HG02610 (cell line): ENCODE measurements around the gene OR2D2.
A peak's percentile ranks its signal among the peaks of the same experiment; 100 is the strongest.
"Not testable (repeated sequence)": the region's sequence is repeated elsewhere in the genome, so short reads cannot be mapped to it uniquely, and the experiment has no call there.

Experiments
- ATAC-seq: cut with Tn5 transposase; IDR thresholded peaks from one replicate; pipeline ENCODE4 v1.9.1; 2021; ENCODE audit warnings: mild to moderate bottlenecking, moderate library complexity; ENCODE audit not compliant: unreplicated experiment

OR2D2 gene, protein sequence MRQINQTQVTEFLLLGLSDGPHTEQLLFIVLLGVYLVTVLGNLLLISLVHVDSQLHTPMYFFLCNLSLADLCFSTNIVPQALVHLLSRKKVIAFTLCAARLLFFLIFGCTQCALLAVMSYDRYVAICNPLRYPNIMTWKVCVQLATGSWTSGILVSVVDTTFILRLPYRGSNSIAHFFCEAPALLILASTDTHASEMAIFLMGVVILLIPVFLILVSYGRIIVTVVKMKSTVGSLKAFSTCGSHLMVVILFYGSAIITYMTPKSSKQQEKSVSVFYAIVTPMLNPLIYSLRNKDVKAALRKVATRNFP

DNA sequence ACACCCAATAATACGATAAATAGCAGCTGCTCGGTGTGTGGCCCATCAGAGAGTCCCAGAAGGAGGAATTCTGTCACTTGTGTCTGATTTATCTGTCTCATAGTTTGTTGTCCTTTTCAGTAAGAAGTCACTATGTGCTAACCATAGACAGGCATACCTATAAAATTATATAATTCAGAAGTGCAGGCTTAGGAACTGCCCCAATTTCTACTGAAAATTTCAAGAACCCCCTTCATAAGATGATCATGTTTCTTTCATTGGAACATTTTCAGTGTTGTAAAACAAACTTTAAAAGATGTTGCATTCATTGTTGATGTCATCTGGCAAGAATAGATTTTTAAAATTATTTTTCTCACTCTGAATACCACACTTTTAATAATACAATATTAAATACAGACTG is at the start of gene OR2D2:
Gene OR2D2 (minus strand): TSS at position 101 of the 400 bp plus-strand sequence. CDS start 0 bp downstream, at position 101.
- ATAC-seq: no peak

DNA sequence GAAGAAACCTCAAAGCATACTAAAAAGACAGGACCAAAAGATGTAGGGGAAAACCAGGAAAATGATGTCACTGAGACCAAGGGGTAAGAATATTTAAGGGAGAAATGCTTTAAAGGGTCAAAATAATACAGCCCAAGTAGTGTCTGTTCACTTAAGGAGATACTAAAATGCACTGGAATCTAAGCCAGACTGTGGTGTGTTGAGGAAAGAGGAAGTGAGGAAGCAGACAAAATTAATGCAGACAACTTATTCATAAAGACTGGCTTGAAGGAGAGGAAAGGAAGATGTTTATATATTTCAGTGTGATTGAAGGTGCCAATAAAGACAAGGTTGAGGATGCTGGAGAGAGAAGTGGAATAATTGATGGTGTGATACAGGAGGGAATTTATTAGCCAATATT is 49.7 kb upstream of the OR2D2 start:
- ATAC-seq: no peak

DNA sequence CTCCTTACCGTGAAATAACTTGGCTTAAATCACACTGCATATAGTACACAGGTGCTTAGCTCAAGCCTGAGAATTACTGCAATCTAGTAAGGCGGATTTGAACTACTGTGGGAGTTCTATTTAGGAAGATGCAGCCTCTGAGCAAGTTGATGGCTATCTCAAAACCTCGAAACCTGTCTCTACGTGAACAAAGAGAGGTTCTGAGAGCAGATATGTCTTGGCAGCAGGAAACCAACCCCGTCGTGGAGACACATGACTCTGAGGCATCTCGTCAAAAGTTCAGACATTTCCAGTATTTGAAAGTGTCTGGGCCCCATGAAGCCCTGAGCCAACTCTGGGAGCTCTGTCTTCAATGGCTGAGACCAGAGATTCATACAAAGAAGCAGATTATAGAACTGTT is 39.8 kb upstream of the OR2D2 start:
- ATAC-seq: no peak

DNA sequence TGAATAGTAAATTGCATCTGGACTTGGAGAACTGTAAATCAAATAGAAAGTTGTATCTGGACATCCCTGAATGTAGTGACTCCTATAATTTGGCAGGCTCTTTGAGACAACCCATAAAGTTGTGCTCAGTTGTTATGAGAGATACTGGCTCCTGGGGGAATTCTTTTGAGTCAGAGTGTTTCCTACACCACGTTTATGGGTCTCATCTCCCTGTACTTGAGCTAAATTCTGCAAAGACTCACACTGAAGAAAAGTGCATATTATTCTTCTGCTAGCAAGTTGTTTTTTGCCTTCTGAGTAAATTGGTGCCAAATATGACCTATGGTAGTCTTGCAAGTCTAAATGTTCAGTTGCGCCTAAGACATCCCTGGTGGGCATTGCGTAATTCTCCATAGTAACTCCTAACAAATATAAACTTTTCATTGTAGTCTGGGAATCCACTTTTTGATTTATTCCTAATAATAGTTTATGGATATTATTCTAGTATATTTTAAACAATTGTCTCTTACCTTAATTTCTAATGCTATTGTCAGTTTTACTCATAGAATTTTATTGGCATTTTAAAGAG is 38.9 kb upstream of the OR2D2 start:
- ATAC-seq: no peak

DNA sequence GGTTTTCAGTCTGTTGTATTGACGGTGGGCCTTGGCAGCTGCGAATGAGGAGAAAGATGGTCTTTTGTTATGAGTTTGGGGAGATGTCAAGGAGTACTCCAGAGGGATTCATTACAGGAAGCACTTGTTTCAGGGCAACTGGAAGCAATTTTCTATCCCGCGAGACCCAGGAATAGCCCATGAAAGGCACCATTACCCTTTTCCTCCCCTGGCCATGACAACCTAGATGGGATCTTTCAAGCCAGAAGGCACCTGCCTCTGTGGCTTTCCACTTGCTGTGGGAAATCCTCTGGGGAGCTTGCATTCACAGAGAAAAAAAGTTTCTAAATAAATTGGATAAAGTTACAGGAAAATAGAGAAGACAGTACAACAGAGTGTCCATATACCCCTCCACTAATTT is 36.6 kb upstream of the OR2D2 start:
- no peak for ATAC-seq

DNA sequence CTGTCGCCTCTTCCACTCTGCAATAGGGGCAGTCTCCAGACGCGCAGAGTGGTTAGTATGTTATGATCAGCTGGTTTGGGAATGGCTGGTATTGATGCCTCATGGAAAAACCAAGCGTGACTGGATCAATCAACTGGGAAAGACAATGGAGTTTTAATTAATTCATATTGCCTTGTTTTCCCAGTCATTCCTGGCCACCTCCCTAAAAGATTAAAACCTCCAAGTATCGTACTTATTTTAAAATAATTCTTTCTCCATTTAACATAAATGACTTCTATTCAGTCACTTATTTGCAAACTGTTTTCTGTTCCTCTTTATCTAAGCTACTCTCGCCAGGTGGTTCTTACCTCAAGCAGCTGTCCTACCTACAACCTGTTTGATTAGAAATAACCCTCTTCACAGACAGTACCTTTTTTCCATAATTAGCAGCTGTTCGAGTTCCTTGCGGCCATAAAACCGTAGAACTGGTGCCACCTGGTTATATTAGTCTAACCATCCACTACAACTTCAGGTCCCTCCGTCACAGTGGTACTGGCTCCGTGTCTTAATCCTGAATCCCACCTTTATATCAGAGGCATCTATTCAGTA is 34.8 kb upstream of the OR2D2 start:
- ATAC-seq: peak; percentile 60

DNA sequence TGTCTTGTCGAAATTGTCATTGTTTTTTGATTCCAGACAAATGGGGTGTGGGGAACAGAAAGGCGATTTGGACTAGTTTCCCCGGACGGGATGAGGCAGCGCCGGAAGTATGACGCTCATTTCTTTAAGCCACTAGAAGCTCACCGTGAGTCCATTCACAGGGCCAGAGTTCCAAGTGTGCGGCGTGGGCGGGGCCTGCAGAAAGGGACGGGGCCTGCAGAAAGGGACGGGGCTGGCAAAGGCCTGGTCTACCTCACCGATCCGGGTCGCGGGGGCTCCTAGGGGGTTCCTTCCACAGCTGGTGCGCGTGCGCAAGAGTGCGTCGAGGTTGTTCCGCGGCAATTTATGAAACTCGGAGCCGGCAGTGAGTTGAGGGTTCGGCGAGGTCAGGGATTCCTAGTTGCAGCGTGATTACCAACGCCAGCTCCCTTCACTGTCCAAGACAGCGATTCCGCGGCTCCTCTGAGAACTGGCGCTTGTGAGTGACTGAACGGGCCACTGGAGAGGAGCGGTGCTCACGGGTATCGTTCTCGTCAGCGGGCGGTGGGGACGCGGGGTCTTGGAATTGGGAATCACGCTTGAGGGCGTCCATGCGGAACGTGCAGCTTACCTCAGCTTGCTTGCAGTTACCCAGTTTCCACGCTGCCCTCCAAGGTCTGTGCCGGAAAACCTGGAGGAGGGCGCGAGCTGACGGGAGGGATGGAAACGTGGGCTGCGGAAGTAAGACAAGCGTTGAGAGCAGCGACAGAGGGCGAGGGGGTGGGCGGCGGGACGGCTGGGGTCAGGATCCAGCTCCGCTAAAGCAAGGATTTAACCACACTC is 34.1 kb upstream of the OR2D2 start, which contains the start of gene ZNF215:
Gene ZNF215 (plus strand): TSS at position 219 of the 822 bp plus-strand sequence. CDS start 5,847 bp downstream, outside the sequence.
- peak; percentile 70 for ATAC-seq

DNA sequence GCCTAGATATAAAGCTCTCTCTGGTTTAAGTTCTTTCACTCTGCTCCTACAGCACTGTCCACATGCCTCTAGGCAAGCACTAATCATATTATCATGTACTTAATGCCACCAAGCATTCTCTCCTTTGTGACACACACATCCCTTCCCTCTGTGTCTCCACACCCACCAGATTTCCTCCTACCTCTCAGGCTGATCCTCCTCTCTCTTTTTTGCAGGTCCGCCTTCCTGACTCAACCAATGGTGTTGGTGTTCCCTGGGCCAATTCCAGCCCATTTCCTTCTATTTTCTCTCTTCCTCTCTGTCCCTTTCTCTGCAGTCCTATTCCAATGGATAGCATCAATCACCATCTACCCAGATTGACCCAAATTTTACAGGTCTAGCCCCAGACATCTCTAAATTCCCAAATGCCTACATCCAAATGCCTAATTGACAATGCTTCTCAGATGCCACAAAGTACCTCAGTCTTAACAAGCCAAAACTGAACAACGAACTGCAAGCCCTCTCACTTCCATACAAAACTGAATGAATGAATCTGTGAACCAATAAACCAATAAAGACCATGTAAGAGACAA is 33.4 kb upstream of the OR2D2 start:
- ATAC-seq: peak; percentile 8

DNA sequence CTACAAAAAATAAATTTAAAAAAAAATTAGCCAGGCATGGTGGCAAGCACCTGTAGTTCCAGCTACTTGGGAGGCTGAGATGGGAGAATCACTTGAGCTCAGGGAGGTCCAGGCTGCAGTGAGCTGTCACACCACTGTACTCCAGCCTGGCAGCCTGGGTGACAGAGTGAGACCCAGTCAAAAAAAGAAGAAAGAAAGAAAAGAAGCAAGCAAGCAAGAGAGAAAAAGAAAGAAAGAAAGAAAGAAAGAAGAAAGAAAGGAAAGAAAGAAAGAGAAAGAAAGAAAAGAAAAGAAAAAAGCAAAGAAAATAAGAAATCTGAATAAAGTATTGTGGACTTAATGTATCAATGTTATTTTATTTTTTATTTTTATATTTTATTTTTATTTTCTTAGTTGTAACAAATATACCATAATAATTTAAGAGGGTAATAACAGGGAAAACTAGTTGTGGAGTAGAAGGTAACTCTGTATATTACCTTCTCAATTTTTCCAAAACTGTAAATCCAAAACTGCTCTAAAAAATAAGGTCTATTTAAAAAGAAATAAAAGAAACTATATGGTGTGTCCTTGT is 32.8 kb upstream of the OR2D2 start:
- ATAC-seq: no peak

DNA sequence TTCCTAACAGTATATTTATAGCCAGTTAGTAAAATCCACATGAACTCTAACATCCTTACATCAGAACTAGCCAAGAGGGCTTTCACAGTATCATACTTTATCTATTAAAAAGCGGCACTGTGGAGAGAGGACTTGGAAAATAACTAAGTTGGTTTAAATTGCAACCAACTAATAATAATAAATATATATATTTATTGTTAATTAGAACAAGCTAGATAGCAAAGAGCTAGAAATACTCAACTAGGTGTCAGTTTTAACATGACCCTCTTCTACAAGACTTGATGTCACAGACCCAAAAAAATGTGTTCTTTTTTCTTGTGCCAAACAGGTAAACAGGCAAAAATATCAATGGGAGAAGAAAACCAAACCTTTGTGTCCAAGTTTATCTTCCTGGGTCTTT is 28.4 kb upstream of the OR2D2 start, which contains the start of gene OR2D3:
Gene OR2D3 (plus strand): TSS at position 301 of the 400 bp plus-strand sequence. CDS start 0 bp downstream, at position 301.
- no peak for ATAC-seq

DNA sequence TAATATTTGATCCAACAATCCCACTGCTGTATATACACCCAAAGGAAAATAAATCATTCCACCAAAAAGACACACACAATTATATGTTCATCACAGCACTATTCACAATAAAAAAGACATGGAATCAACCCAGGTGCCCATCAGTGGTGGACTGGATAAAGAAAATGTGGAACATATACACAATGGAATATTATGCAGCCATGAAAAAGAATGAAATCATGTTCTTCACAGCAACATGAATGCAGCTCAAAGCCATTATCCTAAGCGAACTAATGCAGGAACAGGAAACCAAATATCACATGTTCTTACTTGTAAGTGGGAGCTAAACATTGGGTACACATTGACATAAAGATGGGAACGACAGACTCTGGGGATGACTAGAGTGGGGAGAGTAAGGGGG is 27.4 kb upstream of the OR2D2 start:
- ATAC-seq: no peak

DNA sequence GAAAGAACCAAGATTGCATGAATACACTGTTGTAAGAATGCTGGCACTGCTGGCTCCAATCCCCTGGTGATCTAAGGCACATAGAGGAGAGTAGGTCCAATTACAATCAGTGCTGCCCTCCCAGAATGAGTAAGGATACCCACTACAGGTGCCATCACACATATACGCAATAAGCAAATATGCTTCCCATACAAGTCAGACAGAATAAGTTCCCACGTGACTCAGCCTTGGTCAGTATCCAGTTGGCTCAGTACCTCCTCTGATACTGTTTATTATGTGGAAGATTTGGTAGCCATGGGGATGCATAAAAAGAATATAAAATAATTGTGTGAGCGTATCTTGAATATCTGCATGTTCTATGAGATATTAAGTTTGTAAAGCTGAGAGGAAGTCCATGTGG is 19.6 kb upstream of the OR2D2 start:
- no peak for ATAC-seq

DNA sequence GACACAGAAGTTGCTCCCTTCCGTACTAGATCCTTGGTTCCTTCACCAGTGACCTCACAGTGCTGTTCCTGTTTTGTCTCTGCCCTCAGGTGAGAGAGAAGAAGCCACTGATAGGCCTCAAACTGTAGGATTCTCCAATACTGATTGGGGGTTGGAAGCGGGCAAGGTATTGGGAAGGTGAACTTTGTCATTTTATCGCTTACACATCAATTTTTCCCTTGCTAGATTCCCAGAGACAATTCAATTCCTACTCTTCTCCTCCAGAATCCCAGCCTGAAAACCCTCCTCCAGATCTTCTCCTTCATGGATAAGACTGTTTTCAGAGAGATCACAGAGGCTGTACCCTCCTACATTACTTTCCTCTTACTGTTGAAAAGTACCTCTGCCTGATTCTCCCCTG is 19.1 kb upstream of the OR2D2 start:
- ATAC-seq: no peak

DNA sequence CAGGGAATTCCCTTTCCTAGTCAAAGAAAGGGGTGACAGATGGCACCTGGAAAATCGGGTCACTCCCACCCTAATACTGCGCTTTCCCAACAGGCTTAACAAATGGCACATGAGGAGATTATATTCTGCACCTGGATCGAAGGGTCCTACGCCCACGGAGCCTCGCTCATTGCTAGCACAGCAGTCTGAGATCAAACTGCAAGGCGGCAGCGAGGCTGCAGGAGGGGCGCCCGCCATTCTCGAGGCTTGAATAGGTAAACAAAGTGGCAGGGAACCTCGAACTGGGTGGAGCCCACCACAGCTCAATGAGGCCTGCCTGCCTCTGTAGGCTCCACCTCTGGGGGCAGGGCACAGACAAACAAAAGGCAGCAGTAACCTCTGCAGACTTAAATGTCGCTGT is 12.5 kb upstream of the OR2D2 start:
- ATAC-seq: not testable (repeated sequence)

DNA sequence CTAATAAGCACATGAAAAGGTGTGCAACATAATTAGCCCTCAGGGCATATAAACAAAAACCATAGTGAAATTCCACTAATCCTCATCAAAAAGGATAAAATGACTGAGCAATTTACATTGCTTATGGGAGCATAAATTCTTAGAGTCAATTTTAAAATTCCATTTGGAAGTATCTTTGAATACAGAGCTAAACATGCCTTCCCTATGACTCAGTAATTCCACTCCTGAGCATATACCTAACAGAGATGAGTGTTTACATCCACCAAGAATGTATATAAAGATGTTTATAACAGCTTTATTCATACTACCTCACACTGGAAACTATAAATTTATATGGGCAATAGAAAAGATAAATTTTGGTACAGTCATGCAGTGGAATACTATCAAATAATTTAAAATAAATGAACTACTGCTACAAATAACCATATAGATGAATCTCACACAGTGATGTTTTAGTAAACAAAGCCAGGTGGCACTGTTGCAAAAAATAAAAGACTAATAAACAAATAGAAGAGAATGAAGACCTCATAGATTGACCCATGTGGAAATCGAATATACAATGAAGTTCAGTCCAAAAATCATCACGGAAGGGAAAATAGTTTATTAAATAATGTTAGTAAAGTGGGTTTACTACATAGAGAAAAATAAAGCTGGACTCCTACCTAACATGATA is 8.2 kb upstream of the OR2D2 start:
- no peak for ATAC-seq

DNA sequence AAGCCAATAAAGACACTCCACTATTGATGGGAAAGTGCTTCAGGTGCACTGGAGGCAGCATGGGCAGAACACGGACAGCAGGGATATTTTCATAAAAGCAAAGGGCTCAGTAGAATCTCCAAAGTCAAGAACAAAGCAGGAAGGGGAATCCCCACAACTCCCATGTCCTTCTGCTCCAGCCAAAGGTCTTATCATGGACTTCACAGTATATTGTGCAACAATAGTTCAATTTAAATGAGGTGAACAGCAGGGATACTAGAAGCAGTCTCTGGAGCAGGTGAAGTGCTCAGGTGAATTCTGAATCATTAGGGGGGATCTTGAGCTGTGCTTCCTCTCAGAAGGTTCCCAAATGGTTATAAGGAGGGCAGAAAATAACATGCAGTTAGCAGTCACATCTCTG is 6.6 kb upstream of the OR2D2 start:
- no peak for ATAC-seq

DNA sequence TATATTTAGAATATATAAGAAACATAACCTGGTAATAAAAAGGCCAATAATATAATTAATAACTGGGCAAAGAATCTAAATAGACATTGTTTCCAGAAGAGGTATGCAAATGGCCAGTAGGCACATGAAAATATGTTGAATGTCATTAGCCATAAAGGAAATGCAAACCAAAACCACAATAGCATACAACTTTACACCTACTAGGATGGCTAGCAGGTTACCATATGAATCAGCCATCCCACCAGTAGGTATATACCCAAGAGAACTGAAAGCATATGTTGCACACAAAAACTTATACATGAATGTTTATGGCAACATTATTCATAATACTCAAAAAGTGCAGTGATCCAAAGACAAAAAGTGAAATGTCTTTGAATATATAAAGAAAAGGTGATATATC is 2.7 kb upstream of the OR2D2 start:
- peak; percentile 95 for ATAC-seq

DNA sequence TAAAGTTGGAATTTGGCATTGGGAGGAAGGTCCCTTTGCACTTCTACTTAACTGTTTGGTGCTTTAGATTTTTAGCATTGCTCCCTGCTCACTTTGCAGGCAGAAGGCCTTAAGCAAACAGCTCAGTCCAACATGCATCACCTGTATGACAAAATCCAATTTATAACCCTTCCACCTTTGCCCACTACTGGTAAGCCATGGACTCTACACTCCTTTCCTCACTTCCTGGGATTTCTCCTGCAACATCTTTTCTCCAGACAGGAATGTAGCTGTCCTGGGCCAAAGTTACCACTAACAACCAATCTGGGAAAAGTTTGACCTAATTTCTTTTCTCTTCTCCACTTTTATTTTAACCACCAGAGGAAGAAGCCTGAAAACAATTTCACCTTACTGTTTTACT is 1.8 kb upstream of the OR2D2 start:
- ATAC-seq: no peak

DNA sequence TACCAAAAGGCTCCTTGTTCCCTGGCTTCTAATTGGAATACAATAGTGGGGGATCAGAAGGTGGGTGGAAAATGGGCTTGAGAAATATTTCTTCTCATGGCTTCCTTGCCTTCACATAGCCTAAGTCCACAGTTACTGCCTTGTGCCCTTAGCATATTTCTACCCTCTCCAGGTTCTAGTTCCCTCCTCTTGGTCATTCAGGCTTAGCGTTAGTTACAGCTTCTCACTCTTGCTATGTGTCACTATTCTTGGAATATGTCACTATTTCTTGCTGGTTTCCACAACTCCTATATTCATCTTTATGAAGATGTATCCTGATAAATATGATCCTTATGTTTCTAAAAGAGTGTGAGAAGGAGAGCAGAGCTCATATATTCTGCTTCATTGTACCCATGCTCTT is 2.5 kb downstream of the OR2D2 start:
- peak; percentile 59 for ATAC-seq

DNA sequence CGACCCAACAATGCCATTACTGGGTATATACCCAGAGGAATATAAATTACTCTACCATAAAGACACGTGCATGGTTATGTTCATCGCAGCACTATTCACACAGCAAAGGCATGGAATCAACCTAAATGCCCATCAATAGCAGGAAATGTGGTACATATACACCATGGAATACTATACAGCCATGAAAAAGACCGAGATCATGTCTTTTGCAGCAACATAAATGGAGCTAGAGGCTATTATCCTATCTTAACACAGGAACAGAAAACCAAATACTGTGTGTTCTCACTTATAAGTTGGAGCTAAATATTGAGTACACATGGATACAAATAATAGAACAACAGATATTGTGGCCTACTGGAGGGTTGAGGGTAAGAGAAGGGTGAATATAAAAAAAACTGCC is 3.5 kb downstream of the OR2D2 start:
- no peak for ATAC-seq
